Nephron (organoid): ENCODE results near the gene EAF2.

Experiments used
- H3K27ac Mint-ChIP-seq, 3 experiments: 2 replicates each; pipeline ENCODE4 v1.8.0; 2020; ENCODE audit warnings: mixed read lengths in 3 of 3, mild to moderate bottlenecking in 2 of 3, moderate library complexity in 1 of 3
- H3K27me3 Mint-ChIP-seq: 2 replicates; pipeline ENCODE4 v1.8.0; 2021; ENCODE audit warnings: low read depth, mild to moderate bottlenecking, moderate library complexity, mixed read lengths
- H3K36me3 Mint-ChIP-seq: 2 replicates; pipeline ENCODE4 v1.8.0; 2020; ENCODE audit warnings: low read depth, mixed read lengths
- H3K4me1 Mint-ChIP-seq: 2 replicates; pipeline ENCODE4 v1.8.0; 2020; ENCODE audit warnings: mixed read lengths
- H3K4me3 Mint-ChIP-seq, 3 experiments: 2 replicates each; pipeline ENCODE4 v1.8.0; 2020; ENCODE audit warnings: mild to moderate bottlenecking in 3 of 3, mixed read lengths in 3 of 3, moderate library complexity in 2 of 3
- H3K9me3 Mint-ChIP-seq: 2 replicates; pipeline ENCODE4 v1.8.0; 2020; ENCODE audit warnings: mixed read lengths
- TF ChIP-seq, protein P1 (sequence below), 3 experiments: fragments of 200-600 bp; sonication (generic); IDR thresholded peaks; one replicate each; pipeline ENCODE4 v1.5.0; 2021; ENCODE audit warnings: antibody characterized with exemption in 3 of 3; ENCODE audit not compliant: unreplicated experiment in 3 of 3

The EAF2 gene

DNA sequence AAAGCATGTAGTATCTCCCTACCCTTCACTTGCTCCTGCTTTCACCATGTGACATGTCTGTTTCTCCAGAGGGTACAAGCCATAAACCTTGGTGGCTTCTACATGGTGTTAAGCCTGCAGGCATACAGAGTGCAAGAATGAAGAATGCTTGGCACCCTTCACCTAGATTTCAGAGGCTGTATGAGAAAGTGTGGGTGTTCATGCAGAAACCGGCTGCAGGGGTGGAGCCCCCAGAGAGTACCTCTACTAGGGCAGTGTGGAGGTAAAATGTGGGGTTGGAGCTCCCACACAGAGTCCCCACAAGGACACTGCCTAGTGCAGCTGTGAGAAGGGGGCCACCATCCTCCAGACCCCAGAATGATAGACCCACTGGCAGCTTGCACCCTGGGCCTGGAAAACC, 91.4 kb downstream of the EAF2 start:
- H3K4me3 Mint-ChIP-seq: no peak overlapping the region
- H3K36me3 Mint-ChIP-seq: peaks cover 4% of the 10 kb centered on the region
- no peaks in the 10 kb centered on the region for H3K27me3 Mint-ChIP-seq
- peaks cover 4% of the 10 kb centered on the region for H3K9me3 Mint-ChIP-seq
- TF ChIP-seq, protein P1, sequence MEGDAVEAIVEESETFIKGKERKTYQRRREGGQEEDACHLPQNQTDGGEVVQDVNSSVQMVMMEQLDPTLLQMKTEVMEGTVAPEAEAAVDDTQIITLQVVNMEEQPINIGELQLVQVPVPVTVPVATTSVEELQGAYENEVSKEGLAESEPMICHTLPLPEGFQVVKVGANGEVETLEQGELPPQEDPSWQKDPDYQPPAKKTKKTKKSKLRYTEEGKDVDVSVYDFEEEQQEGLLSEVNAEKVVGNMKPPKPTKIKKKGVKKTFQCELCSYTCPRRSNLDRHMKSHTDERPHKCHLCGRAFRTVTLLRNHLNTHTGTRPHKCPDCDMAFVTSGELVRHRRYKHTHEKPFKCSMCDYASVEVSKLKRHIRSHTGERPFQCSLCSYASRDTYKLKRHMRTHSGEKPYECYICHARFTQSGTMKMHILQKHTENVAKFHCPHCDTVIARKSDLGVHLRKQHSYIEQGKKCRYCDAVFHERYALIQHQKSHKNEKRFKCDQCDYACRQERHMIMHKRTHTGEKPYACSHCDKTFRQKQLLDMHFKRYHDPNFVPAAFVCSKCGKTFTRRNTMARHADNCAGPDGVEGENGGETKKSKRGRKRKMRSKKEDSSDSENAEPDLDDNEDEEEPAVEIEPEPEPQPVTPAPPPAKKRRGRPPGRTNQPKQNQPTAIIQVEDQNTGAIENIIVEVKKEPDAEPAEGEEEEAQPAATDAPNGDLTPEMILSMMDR (IDR thresholded peaks at IDR 0.05; ENCODE audit: unreplicated experiment in 3 of 3): no peak
- no peaks in the 10 kb centered on the region for H3K4me1 Mint-ChIP-seq
- no peak overlapping the region for H3K27ac Mint-ChIP-seq
